Measurements from ENCODE around the gene EIF4G1. TPM values are rescaled to one million over a fixed set of nuclear protein-coding genes. Genes with fewer than 3 reads are reported as not detected.

EIF4G1 gene
- total RNA-seq, 4 donors from 2014 or later = 474 to 863 (median 735) TPM

DNA sequence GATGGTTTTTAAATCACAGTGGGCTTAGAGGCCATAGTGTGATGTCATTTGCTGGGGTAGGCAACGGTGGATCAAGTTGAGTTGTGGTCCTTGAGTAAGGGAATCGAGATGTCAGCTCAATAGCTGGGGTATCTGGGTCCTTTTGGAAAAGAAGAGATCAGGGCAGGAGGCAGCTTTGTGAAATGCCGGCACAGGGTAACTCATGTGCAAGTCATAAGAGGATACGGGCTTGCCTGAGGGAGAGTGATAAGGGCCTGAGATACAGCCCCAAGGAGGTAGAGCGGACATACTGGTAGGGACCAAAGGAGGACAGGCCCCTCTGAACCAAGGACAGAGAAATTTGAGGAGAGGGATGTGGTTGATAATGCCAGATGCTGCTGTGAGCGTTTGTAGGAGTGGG is 18.8 kb downstream of the EIF4G1 start:
- Histone ChIP-seq H3K9me3 (no peaks in the 10 kb centered on the region), H3K4me3 (no peak overlapping the region), H3K27me3 (no peaks in the 10 kb centered on the region), H3K4me1 (peaks cover 22 to 31% of the 10 kb centered on the region in 2 donors), H3K27ac (peak overlapping the region; percentile 98 to 99 (median 98)), H3K36me3 (peaks cover 0 to 70% of the 10 kb centered on the region in 2 donors)
- DNase-seq (no peak), ATAC-seq (no peak)
- intact Hi-C loops (cut with DNase I; ENCODE audit: low total_unique reads) = loop anchor here (10.0 kb wide), 1 partner anchor 1028 kb away; no protein-coding TSS in a partner anchor
- in situ Hi-C loops (cut with MboI; ENCODE audit: low sequenced_read_pairs in 4 of 4) = no loop called here
- TF ChIP-seq, protein P1, sequence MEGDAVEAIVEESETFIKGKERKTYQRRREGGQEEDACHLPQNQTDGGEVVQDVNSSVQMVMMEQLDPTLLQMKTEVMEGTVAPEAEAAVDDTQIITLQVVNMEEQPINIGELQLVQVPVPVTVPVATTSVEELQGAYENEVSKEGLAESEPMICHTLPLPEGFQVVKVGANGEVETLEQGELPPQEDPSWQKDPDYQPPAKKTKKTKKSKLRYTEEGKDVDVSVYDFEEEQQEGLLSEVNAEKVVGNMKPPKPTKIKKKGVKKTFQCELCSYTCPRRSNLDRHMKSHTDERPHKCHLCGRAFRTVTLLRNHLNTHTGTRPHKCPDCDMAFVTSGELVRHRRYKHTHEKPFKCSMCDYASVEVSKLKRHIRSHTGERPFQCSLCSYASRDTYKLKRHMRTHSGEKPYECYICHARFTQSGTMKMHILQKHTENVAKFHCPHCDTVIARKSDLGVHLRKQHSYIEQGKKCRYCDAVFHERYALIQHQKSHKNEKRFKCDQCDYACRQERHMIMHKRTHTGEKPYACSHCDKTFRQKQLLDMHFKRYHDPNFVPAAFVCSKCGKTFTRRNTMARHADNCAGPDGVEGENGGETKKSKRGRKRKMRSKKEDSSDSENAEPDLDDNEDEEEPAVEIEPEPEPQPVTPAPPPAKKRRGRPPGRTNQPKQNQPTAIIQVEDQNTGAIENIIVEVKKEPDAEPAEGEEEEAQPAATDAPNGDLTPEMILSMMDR (IDR thresholded peaks at IDR 0.05 in 4 of 5, conservative IDR thresholded peaks at IDR 0.05 in 1 of 5) = no peak
- no peak for TF ChIP-seq POLR2A (IDR thresholded peaks at IDR 0.05)

DNA sequence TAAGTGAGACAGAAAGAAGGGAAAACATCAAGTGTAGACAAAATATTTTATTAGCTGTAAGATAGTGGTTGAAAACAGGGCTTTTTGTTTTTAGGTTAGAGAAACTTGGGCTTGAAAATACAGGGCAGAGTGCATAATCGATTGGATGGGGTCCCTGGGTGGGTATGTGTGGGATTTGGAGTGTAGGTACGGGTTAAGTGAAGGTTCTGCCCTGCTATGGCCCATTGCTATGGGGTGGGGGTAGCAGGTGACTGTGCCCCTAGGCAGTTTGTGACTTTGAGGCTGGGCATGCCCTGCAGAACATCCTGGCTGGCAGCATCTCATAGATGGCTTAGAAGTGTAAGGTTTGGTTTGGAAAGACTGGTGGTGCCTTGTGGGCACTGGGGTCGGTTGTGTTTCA is 19.3 kb downstream of the EIF4G1 start:
- Histone ChIP-seq H3K4me1 (peaks cover 27 to 36% of the 10 kb centered on the region in 2 donors), H3K36me3 (peaks cover 0 to 64% of the 10 kb centered on the region in 2 donors), H3K27me3 (no peaks in the 10 kb centered on the region), H3K27ac (peak overlapping the region; percentile 98 to 99 (median 98)), H3K9me3 (no peaks in the 10 kb centered on the region), H3K4me3 (no peak overlapping the region)
- intact Hi-C loops (cut with DNase I; ENCODE audit: low total_unique reads) = loop anchor here (2.0 to 10.0 kb wide), 2 partner anchors 13 to 1029 kb away; no protein-coding TSS in a partner anchor
- in situ Hi-C loops (cut with MboI; ENCODE audit: low sequenced_read_pairs in 4 of 4) = no loop called here
- TF ChIP-seq POLR2A (IDR thresholded peaks at IDR 0.05) = no peak
- ATAC-seq = no peak
- no peak for DNase-seq

DNA sequence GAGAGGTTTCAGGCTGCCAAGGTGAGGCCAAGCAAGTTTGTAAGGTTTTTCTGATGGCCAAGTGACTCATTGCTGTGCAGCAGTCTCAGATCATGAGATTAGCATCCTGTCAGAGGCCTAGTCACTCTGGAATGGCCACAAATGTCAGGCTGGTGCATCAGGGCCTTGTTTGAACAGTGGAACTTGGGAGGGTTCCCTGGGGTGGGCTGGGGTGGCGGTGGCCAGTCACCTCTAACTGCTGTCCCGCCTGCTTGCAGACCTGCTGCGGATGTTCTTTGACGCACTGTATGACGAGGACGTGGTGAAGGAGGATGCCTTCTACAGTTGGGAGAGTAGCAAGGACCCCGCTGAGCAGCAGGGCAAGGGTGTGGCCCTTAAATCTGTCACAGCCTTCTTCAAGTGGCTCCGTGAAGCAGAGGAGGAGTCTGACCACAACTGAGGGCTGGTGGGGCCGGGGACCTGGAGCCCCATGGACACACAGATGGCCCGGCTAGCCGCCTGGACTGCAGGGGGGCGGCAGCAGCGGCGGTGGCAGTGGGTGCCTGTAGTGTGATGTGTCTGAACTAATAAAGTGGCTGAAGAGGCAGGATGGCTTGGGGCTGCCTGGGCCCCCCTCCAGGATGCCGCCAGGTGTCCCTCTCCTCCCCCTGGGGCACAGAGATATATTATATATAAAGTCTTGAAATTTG is 20.2 kb downstream of the EIF4G1 start:
- intact Hi-C loops (cut with DNase I; ENCODE audit: low total_unique reads) = loop anchor here (2.0 to 10.0 kb wide), 2 partner anchors 14 to 1030 kb away; no protein-coding TSS in a partner anchor
- Histone ChIP-seq H3K27me3 (no peaks in the 10 kb centered on the region), H3K4me1 (peaks cover 33 to 44% of the 10 kb centered on the region in 2 donors), H3K9me3 (no peaks in the 10 kb centered on the region), H3K27ac (peak overlapping the region; percentile 98 to 99 (median 98)), H3K36me3 (peaks cover 0 to 55% of the 10 kb centered on the region in 2 donors), H3K4me3 (no peak overlapping the region)
- ATAC-seq (peak in 1 of 2 donors; percentile 12), DNase-seq (no peak)
- TF ChIP-seq POLR2A (IDR thresholded peaks at IDR 0.05) = no peak
- TF ChIP-seq, protein P1 (IDR thresholded peaks at IDR 0.05 in 4 of 5, conservative IDR thresholded peaks at IDR 0.05 in 1 of 5) = no peak
- in situ Hi-C loops (cut with MboI; ENCODE audit: low sequenced_read_pairs in 4 of 4) = no loop called here

DNA sequence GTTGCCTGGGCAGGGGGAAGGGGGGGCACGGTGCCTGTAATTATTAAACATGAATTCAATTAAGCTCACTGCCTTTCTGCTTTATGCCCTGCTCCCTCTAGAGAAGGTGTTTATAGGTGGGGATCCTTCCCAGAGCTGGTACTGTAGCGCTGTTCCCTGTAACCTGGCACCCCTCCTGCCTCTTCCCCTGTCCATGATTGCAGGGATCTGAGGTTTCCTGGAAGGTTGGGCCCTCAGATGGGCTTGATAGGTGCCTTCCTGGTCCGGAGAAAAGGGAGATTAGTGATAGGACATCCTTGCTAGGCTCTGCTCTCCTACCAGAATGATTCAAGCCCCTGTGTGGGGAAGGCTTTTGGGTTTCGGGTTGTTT is 20.9 kb downstream of the EIF4G1 start:
- Histone ChIP-seq H3K27ac (peak overlapping the region; percentile 98 to 99 (median 98)), H3K4me1 (peaks cover 38 to 47% of the 10 kb centered on the region in 2 donors), H3K27me3 (no peaks in the 10 kb centered on the region), H3K36me3 (peaks cover 0 to 49% of the 10 kb centered on the region in 2 donors), H3K4me3 (peak overlapping the region; percentile 75 to 90 (median 82)), H3K9me3 (no peaks in the 10 kb centered on the region)
- TF ChIP-seq, protein P1 (IDR thresholded peaks at IDR 0.05 in 4 of 5, conservative IDR thresholded peaks at IDR 0.05 in 1 of 5) = no peak
- TF ChIP-seq POLR2A (IDR thresholded peaks at IDR 0.05) = no peak
- intact Hi-C loops (cut with DNase I; ENCODE audit: low total_unique reads) (loop anchor here (2.0 to 10.0 kb wide), 2 partner anchors 14 to 1030 kb away; no protein-coding TSS in a partner anchor), in situ Hi-C loops (cut with MboI; ENCODE audit: low sequenced_read_pairs in 4 of 4) (no loop called here)
- ATAC-seq = peak in 1 of 2 donors; percentile 13
- DNase-seq = no peak

Measured in gastrocnemius medialis (tissue), 4 donors.